Endothelial cell of umbilical vein (primary cell): ENCODE results near the gene ZPR1.

Experiments
- EZH2 ChIP-seq: IDR thresholded peaks from 2 replicates; pipeline ENCODE4 v1.6.1; 2012; ENCODE audit warnings: borderline replicate concordance, low read depth, mild to moderate bottlenecking, moderate library complexity, low read length, inconsistent platforms; ENCODE audit not compliant: severe bottlenecking
- GATA2 ChIP-seq: IDR thresholded peaks from 2 replicates; pipeline ENCODE4 v1.7.0; 2011; ENCODE audit warnings: low read depth, mild to moderate bottlenecking, moderate library complexity, mixed read lengths, low read length; ENCODE audit not compliant: insufficient read length, insufficient read depth
- JUN ChIP-seq: IDR thresholded peaks from 2 replicates; pipeline ENCODE4 v1.6.1; 2011; ENCODE audit warnings: borderline replicate concordance, low read depth; ENCODE audit not compliant: insufficient read length, insufficient read depth
- POLR2AphosphoS5 ChIP-seq: IDR thresholded peaks from 2 replicates; pipeline ENCODE4 v1.6.1; 2012; ENCODE audit warnings: low read depth, mild to moderate bottlenecking, control low read depth, low read length, moderate library complexity; ENCODE audit not compliant: insufficient read depth
- TF ChIP-seq, protein P1 (sequence below), 2 donors: IDR thresholded peaks; 1 replicate in 1 of 2; 2 replicates in 1 of 2; pipeline ENCODE4 v1.5.1; 2011; ENCODE audit warnings: low read length in 2 of 2, mild to moderate bottlenecking in 2 of 2, moderate library complexity in 2 of 2, control low read depth in 1 of 2, inconsistent platforms in 1 of 2, low read depth in 1 of 2; ENCODE audit not compliant: insufficient read depth in 1 of 2; ENCODE audit errors: extremely low read depth in 1 of 2

DNA sequence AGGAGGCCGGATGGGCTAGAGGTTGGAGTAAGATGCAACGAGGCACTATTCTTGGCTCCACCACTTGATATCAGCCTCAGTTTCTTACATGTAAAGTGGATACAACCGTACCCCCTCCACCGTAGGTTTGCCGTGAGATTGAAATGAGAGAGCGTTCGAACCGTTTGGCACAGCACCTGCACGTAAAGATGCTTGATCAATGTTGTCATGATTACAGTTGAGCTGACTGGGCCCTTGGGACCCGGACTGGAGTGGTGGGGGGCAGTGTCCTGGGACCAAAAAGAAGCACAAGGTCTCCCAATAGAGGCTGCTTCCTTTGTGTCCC, 45.6 kb upstream of the ZPR1 start:
- TF ChIP-seq, protein P1, sequence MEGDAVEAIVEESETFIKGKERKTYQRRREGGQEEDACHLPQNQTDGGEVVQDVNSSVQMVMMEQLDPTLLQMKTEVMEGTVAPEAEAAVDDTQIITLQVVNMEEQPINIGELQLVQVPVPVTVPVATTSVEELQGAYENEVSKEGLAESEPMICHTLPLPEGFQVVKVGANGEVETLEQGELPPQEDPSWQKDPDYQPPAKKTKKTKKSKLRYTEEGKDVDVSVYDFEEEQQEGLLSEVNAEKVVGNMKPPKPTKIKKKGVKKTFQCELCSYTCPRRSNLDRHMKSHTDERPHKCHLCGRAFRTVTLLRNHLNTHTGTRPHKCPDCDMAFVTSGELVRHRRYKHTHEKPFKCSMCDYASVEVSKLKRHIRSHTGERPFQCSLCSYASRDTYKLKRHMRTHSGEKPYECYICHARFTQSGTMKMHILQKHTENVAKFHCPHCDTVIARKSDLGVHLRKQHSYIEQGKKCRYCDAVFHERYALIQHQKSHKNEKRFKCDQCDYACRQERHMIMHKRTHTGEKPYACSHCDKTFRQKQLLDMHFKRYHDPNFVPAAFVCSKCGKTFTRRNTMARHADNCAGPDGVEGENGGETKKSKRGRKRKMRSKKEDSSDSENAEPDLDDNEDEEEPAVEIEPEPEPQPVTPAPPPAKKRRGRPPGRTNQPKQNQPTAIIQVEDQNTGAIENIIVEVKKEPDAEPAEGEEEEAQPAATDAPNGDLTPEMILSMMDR (IDR thresholded peaks at IDR 0.05; ENCODE audit: extremely low read depth in 1 of 2, insufficient read depth in 1 of 2, low read depth in 1 of 2, low read length in 2 of 2), result no peak
- TF ChIP-seq JUN (no peak), EZH2 (no peak), POLR2AphosphoS5 (no peak), GATA2 (no peak)
